ENCODE data around the gene APOLD1.
"Not testable (repeated sequence)": the region's sequence is repeated elsewhere in the genome, so short reads cannot be mapped to it uniquely, and the experiment has no call there.

Gene APOLD1

GRCh38 chr12:12810553-12811021 lies 25.1 kb downstream of the APOLD1 start:
- FAIRE-seq: no peak

DNA sequence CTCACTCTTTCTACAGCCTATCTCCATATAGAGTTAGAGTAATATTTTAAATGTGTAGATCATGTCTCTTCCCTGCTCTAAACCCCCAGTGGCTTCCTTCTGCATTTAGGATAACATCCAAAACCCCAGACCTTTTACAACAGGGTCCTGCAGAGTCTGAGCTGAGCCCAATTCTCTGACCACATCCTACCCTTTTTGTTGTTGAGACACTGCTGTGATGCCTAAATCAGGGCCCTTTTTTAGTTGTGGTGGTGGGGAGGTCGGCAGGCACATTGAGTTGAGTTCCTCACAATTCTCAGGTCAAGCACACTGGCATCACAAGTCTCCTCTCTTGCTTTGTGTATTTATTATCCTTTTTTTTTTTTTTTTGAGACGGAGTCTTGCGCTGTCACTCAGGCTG lies 25.9 kb downstream of the APOLD1 start:
- no peak for FAIRE-seq

GRCh38 chr12:12812174-12812573 lies 26.7 kb downstream of the APOLD1 start:
- no peak for FAIRE-seq

GRCh38 chr12:12812618-12813119 lies 27.2 kb downstream of the APOLD1 start:
- FAIRE-seq: no peak

DNA sequence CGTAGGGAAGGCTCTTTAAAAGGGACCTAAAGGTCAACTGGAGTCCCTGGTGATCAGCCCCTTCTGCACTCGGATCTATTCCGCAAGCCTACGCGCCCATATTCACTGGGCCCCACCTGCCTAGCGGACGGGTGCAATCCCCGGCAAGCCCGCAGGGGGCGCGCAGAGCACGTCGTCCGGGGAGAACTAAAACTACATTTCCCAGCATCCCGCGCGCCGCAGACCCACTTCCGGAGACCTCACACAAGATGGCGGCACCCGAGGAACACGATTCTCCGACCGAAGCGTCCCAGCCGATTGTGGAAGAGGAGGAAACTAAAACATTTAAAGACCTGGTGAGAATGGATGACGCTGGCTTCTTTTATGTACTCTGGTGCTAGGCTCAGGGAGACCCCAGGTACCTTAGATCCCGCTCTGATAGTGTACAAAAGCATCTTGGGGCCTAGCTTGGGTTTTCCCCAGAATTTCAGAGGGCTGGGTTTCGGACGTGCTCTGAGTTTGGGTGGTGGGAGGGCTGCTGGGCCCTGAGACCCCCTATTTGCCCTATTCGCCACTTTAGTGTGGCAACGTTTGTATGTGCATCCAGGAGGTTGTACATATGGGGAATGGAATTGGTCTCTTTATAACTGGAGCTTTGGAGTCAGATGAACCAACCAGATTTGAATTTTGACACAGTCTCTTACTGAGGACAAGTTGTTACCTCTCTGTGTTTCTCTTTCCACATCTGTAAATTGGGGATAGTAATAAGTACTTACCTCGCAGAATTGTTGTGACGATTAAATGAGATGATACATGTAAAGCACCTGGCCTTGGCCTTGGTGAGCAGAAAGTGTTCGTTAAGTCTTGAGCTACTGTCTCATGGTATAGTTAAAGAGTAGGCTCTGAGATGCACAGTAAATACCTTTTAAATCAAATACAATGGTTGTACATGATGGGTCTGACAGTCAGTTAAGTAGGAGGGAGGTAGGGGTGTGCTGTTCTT lies 28.0 kb downstream of the APOLD1 start, which contains the start of gene DDX47:
Gene DDX47 (plus strand): TSS at position 227 of the 982 bp plus-strand sequence. CDS start 22 bp downstream, at position 249.
- no peak for FAIRE-seq

- no peak for FAIRE-seq
These were observed 32.2 kb downstream of the APOLD1 start for GRCh38 chr12:12817616-12818015.

GRCh38 chr12:12818701-12819100 lies 33.2 kb downstream of the APOLD1 start:
- no peak for FAIRE-seq

- FAIRE-seq: no peak
These were observed 33.8 kb downstream of the APOLD1 start for GRCh38 chr12:12819221-12819620.

GRCh38 chr12:12819752-12820311 lies 34.4 kb downstream of the APOLD1 start:
- FAIRE-seq: no peak

DNA sequence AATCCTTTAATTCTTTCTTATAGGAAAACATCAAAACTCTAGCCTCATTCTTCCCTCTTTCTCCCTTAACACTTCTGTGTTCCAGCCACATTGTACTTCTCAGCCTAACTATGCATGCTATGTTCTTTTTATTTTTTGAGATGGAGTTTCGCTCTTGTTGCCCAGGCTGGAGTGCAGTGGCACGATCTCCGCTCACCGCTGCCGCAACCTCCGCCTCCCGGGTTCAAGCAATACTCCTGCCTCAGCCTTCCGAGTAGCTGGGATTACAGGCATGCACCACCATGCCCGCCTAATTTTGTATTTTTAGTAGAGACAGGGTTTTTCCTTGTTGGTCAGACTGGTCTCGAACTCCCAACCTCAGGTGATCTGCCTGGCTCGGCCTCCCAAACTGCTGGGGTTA lies 34.9 kb downstream of the APOLD1 start:
- not testable (repeated sequence) for FAIRE-seq

GRCh38 chr12:12821975-12822374 lies 36.5 kb downstream of the APOLD1 start:
- no peak for FAIRE-seq

DNA sequence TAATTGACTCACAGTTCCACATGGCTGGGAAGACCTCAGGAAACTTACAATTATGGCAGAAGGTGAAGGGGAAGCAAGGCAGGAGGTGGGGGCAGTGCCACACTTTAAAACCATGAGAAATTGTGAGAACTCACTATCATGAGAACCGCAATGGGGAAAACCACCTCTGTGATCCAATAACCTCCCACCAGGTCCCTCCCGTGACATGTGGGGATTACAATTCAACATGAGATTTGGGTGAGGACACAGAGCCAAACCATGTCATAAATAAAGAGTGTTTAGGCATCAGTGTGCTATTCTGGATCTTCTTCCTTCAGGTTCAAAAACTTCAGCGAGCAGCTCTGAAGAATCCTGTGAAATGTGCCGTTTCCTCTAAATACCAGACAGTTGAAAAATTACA lies 37.4 kb downstream of the APOLD1 start:
- no peak for FAIRE-seq

- no peak for FAIRE-seq
These were observed 37.8 kb downstream of the APOLD1 start for GRCh38 chr12:12823300-12823699.

- FAIRE-seq: no peak
These were observed 38.4 kb downstream of the APOLD1 start for GRCh38 chr12:12823811-12824210.

GRCh38 chr12:12835378-12836146 lies 50.1 kb downstream of the APOLD1 start:
- no peak for FAIRE-seq

GRCh38 chr12:12836571-12836970 lies 51.1 kb downstream of the APOLD1 start:
- FAIRE-seq: no peak

- FAIRE-seq: no peak
These were observed 51.8 kb downstream of the APOLD1 start for GRCh38 chr12:12837025-12837812.

DNA sequence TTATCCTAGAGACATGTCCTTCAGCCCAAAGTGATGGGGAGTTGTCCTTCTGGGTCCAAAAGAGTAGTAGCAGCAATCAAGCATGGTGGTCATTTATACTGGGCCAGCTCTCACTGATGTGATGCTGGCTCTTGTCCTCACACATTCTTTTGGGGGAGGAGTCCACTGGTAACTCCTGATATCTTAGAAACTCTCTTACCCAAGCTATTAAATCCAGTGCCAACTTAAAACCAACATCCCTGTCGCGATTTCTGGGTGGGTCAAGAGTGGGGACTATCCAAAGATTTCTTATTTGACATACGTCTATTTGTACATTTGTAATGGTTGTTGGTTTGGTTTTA lies 52.3 kb downstream of the APOLD1 start:
- no peak for FAIRE-seq

- no peak for FAIRE-seq
These were observed 53.5 kb downstream of the APOLD1 start for GRCh38 chr12:12839003-12839395.

DNA sequence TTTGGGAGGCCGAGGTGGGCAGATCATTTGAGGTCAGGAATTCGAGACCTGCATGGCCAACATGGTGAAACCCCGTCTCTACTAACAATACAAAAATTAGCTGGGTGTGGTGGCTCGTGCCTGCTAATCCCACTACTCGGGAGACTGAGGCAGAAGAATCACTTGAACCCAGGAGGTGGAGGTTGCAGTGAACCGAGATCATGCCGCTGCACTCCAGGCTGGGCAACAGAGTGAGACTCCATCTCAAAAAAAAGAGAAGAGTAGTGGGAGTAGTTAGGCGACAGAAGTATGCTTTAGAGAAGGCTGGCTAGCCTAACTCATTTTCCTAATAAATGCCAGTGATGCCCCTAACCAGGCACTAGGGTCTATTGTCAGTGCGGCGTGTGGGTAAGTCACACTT lies 54.0 kb downstream of the APOLD1 start:
- not testable (repeated sequence) for FAIRE-seq

DNA sequence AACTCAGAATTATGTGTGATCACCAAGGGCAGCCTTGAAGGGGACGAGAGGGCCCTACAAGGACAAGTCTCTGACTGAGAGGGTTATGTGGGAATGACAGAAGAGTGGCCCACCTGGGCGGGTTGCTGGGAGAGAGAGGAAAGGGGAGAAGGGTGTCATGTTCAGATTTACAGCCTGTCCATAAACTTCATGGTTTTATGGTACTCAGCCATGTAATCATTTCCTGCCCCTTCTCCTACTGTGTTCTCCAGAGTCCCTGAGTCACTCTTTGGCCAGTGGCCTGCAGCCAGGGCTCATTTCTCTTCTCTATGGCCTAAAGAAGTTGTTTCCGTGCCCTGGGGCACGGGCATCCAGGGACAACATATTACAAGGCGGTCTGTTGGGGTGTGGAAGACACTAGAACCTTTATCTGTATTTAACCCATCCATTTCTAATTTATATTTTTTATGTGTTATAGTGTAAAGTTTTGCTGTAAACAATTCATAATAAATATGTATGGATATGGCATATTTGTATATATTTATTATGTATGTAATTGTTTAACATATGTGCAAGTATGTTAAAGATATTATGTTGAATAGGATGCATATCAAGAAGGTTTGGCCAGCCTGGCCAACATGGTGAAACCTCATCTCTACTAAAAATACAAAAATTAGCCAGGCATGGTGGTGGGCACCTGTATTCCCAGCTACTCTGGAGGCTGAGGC lies 54.6 kb downstream of the APOLD1 start:
- no peak for FAIRE-seq

DNA sequence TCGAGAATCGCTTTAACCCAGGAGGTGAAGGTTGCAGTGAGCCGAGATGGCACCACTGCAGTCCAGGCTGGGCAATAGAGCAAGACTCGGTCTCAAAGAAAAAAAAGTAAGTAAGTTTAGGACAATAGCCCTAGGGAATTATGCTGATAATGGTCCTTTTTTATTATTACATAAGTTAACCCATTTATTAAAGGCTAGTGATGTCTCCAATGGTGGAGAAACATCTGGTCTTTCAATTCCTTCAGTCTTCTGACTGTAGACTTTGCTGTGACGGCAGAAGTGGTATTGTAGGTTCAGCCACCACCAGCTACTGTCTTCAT lies 55.1 kb downstream of the APOLD1 start:
- FAIRE-seq: no peak
